ENCODE results near the gene KLC1. TPM values are rescaled to one million over a fixed set of nuclear protein-coding genes. Genes with fewer than 3 reads are reported as not detected.
A peak's percentile ranks its signal among the peaks of the same experiment; 100 is the strongest.

KLC1 gene
- total and polyA plus RNA-seq, 10 of the 15 experiments (the other 5 are each of a cell fraction or from before 2014, with no cell fraction given) = 5.5 to 137 (median 76.1) TPM

DNA sequence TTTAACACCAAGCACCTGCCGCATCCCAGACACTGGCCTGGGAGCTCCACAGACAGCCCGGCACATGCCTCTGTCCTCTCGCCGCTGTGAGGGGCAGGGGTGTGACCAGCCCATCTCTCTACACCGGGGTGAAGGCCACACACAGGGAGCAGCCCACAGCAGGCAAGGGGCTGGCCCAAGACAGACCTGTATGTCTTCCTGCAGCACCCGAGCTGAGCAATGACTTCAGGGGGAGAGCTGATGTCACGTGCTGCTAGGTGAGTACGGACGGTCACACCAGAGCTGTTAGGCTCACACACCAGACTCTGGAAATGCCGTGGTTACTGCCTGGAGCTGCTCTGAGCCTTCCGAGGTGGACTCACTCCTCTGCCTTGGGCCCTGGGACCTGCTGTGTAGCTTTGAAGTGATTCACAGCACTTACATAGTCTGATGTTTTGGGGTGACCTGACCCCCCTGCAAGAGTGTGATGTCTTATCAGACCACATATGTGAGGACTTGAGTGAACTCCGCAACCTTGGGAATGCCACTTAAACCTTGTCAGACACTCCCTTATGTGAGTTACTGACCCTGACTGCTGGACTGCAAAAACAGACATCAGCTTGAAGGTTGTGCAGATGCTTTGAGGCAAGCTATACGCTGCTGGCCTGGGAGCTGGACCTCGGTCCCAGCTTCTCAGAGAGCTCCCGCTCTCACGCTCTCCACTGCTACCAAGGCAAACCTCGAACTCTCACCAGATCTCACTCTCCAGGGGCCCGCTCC is 84.5 kb downstream of the KLC1 start (continued):
- TF ChIP-seq NBN (IDR thresholded peaks at IDR 0.05) (no peak), SIN3A (IDR thresholded peaks at IDR 0.05; ENCODE audit: low read depth, low read length) (no peak), POLR2AphosphoS5 (IDR thresholded peaks at IDR 0.05; ENCODE audit: low read length) (peak; percentile 40; the same call in 1 of the 2 replicates), HDAC2 (IDR thresholded peaks at IDR 0.05) (no peak), JUNB (IDR thresholded peaks at IDR 0.05) (no peak)
- TF ChIP-seq, protein P1, sequence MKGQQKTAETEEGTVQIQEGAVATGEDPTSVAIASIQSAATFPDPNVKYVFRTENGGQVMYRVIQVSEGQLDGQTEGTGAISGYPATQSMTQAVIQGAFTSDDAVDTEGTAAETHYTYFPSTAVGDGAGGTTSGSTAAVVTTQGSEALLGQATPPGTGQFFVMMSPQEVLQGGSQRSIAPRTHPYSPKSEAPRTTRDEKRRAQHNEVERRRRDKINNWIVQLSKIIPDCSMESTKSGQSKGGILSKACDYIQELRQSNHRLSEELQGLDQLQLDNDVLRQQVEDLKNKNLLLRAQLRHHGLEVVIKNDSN (IDR thresholded peaks at IDR 0.05; ENCODE audit: borderline replicate concordance, extremely low read length, insufficient read depth, low read depth, low read length) = peak; percentile 45

DNA sequence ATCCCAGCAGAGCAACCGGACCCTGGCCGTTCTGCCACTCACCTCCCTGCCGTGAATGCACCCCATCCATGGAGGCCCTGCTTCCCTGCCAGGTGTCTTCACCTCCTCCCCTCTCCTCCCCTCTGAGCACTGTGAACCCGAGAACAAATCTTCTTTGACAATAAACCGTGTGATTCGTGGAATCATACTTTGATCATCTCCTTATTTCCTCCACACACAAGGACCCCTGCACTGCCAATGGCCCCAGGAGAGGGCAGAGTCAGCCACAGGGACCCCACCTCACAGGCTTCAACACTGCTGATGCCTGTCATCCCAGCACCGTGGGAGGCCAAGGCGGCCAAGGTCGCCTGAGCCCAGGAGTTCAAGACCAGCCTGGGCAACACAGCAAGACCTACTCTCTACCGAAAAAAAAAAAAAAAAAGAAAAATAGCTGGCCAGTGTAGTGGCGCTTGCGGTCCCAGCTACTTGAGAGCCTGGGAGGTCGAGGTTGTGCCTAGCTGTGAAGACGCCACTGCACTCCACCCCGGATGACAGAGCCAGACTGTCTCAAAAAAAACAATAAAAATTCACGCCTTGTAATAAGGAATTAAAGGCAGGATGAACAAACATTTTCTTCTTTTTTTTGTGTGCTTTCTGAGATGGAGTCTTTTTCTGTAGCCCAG is 85.2 kb downstream of the KLC1 start:
- no peak for DNase-seq (ENCODE audit: low read depth, low spot score)
- in situ Hi-C loops (cut with MboI) = no loop called here
- no peak for FAIRE-seq
- Histone ChIP-seq H3K27ac (ENCODE audit: control insufficient read depth, insufficient read depth) (peak overlapping the region; percentile 72; the same call in 1 of the 2 replicates), H3K27me3 (replicated peaks in 1 of 2; ENCODE audit: control insufficient read depth in 2 of 2, insufficient read depth in 2 of 2, low read length in 1 of 2) (no peaks in the 10 kb centered on the region), H3K9ac (ENCODE audit: control insufficient read depth, insufficient read depth, low read length) (peak overlapping the region; percentile 88), H3K4me1 (ENCODE audit: control insufficient read depth, insufficient read depth, low read length) (peaks cover 4% of the 10 kb centered on the region; the same call in 1 of the 2 replicates), H2AFZ (ENCODE audit: control insufficient read depth, low read depth, low read length) (no peak overlapping the region), H3K4me3 (peak overlapping the region; percentile 71), H3K4me2 (ENCODE audit: control insufficient read depth, insufficient read depth) (peak overlapping the region; percentile 85), H3K9me3 (replicated peaks; ENCODE audit: control insufficient read depth, insufficient read depth, low read length) (no peaks in the 10 kb centered on the region), H3K36me3 (ENCODE audit: control insufficient read depth in 2 of 2, insufficient read depth in 2 of 2, low read length in 1 of 2) (peaks cover 0 to 6% of the 10 kb centered on the region in 2 experiments; a peak in 2 of 4 replicates), H4K20me1 (ENCODE audit: control insufficient read depth, insufficient read depth) (no peaks in the 10 kb centered on the region), H3K79me2 (ENCODE audit: control insufficient read depth, insufficient read depth, low read length) (peaks cover 42% of the 10 kb centered on the region)
- CTCF ChIA-PET = interaction anchor here (1.1 kb wide), 1 partner anchor 11 kb away, joined by 5 read pairs; no protein-coding TSS in a partner anchor
- 35% methylated on average over 15 of the region's 16 CpGs for WGBS (ENCODE audit: insufficient coverage, insufficient replicate concordance, low lambda C conversion rate, missing lambda C conversion rate)
- SMC1A ChIA-PET (ENCODE audit: uncharacterized antibody, unreplicated experiment) = interaction anchor here (1.4 kb wide), 1 partner anchor 20 kb away, joined by 4 read pairs; no protein-coding TSS in a partner anchor
- POLR2A ChIA-PET = no interaction called here
- TSS peak; percentile 84 for BruUV-seq (replicated peaks)
- ATAC-seq = no peak
- TF ChIP-seq FOXK2 (IDR thresholded peaks at IDR 0.05) (no peak), ATF7 (IDR thresholded peaks at IDR 0.05; ENCODE audit: low read depth) (no peak), ESRRA (IDR thresholded peaks at IDR 0.05; ENCODE audit: low read length) (no peak), ZNF622 (IDR thresholded peaks at IDR 0.05) (no peak), CREB1 (IDR thresholded peaks at IDR 0.05; ENCODE audit: low read depth) (no peak), ZBED1 (IDR thresholded peaks at IDR 0.05; ENCODE audit: borderline replicate concordance) (no peak), YBX1 (IDR thresholded peaks at IDR 0.05) (no peak), RELA (IDR thresholded peaks at IDR 0.05; ENCODE audit: borderline replicate concordance, partially characterized antibody) (no peak), CEBPB (IDR thresholded peaks at IDR 0.05; ENCODE audit: borderline replicate concordance in 1 of 2, low read depth in 2 of 2, low read length in 2 of 2) (no peak), IRF4 (IDR thresholded peaks at IDR 0.05; ENCODE audit: low read depth, low read length) (no peak), LARP7 (IDR thresholded peaks at IDR 0.05) (no peak), HDAC2 (IDR thresholded peaks at IDR 0.05) (no peak), RB1 (IDR thresholded peaks at IDR 0.05; ENCODE audit: borderline replicate concordance) (no peak), MTA2 (IDR thresholded peaks at IDR 0.05; ENCODE audit: low read depth) (no peak)
- TF ChIP-seq, protein P2, sequence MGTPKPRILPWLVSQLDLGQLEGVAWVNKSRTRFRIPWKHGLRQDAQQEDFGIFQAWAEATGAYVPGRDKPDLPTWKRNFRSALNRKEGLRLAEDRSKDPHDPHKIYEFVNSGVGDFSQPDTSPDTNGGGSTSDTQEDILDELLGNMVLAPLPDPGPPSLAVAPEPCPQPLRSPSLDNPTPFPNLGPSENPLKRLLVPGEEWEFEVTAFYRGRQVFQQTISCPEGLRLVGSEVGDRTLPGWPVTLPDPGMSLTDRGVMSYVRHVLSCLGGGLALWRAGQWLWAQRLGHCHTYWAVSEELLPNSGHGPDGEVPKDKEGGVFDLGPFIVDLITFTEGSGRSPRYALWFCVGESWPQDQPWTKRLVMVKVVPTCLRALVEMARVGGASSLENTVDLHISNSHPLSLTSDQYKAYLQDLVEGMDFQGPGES (IDR thresholded peaks at IDR 0.05) = no peak
- TF ChIP-seq, protein P3, sequence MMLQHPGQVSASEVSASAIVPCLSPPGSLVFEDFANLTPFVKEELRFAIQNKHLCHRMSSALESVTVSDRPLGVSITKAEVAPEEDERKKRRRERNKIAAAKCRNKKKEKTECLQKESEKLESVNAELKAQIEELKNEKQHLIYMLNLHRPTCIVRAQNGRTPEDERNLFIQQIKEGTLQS (IDR thresholded peaks at IDR 0.05; ENCODE audit: borderline replicate concordance, extremely low read depth, low read depth, low read length) = no peak
- RAD21 ChIA-PET (ENCODE audit: unreplicated experiment) = interaction anchor here (2.4 kb wide), 1 partner anchor 25 kb away, joined by 9 read pairs; no protein-coding TSS in a partner anchor
- intact Hi-C loops (cut with micrococcal nuclease; ENCODE audit: unreplicated experiment) = no loop called here

Measured in GM12878 (cell line).